PC-3 (cell line): ENCODE measurements around the gene C4orf50.

ENCODE experiments used
- EZH2 ChIP-seq: fragments of 300-600 bp; sonication (generic); IDR thresholded peaks from one replicate; pipeline ENCODE4 v1.6.1; 2017; ENCODE audit warnings: antibody characterized with exemption, mild to moderate bottlenecking, low read length; ENCODE audit not compliant: unreplicated experiment
- TF ChIP-seq, protein P1 (sequence below): fragments of 300-600 bp; sonication (generic); conservative IDR thresholded peaks from 2 replicates; pipeline ENCODE4 v1.5.1; 2017; ENCODE audit warnings: antibody characterized with exemption, low read depth, mild to moderate bottlenecking, low read length

DNA sequence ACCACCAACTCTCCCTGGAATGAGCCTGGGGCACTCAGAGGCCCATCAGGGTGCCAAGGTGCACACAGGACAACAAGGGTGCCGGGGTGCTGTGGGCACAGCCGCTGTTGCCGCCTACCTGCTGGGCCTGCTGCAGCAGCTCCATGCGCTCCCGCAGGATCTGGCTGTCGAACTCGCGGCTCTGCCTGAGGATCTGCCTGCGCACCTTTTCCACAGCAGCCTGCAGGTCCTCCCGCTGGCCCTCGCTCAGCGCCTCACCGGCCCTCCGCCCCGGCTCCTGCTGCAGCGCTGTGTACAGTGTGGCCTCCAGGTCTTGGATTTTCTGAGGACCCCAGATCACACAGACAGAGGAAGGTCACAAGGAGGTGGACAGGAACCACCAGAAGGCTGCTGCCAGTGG, 17.6 kb upstream of the C4orf50 start:
- TF ChIP-seq, protein P1, sequence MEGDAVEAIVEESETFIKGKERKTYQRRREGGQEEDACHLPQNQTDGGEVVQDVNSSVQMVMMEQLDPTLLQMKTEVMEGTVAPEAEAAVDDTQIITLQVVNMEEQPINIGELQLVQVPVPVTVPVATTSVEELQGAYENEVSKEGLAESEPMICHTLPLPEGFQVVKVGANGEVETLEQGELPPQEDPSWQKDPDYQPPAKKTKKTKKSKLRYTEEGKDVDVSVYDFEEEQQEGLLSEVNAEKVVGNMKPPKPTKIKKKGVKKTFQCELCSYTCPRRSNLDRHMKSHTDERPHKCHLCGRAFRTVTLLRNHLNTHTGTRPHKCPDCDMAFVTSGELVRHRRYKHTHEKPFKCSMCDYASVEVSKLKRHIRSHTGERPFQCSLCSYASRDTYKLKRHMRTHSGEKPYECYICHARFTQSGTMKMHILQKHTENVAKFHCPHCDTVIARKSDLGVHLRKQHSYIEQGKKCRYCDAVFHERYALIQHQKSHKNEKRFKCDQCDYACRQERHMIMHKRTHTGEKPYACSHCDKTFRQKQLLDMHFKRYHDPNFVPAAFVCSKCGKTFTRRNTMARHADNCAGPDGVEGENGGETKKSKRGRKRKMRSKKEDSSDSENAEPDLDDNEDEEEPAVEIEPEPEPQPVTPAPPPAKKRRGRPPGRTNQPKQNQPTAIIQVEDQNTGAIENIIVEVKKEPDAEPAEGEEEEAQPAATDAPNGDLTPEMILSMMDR: no peak
- no peak for TF ChIP-seq EZH2
